HEK293 (cell line): ENCODE measurements around the gene KRTAP5-2.
A peak's percentile ranks its signal among the peaks of the same experiment; 100 is the strongest.

Experiments
- AEBP2 ChIP-seq: fragments of 450-650 bp; formaldehyde crosslinking; IDR thresholded peaks from 2 replicates; pipeline ENCODE4 v1.5.1; 2016; ENCODE audit warnings: missing biosample characterization, missing genetic modification characterization, borderline replicate concordance
- KLF1 ChIP-seq: fragments of 450-650 bp; formaldehyde crosslinking; IDR thresholded peaks from 2 replicates; pipeline ENCODE4 v1.5.1; 2016; ENCODE audit warnings: missing biosample characterization, missing genetic modification characterization
- KLF10 ChIP-seq: fragments of 450-650 bp; IDR thresholded peaks from 2 replicates; pipeline ENCODE4 v1.5.1; 2018; ENCODE audit warnings: missing biosample characterization, mild to moderate bottlenecking, missing genetic modification characterization
- MYNN ChIP-seq: fragments of 450-650 bp; formaldehyde crosslinking; IDR thresholded peaks from 2 replicates; pipeline ENCODE4 v1.5.1; 2016; ENCODE audit warnings: missing biosample characterization, missing genetic modification characterization, borderline replicate concordance
- PRDM6 ChIP-seq: fragments of 450-650 bp; formaldehyde crosslinking; IDR thresholded peaks from 2 replicates; pipeline ENCODE4 v1.5.1; 2017; ENCODE audit warnings: missing biosample characterization, missing genetic modification characterization
- TRIM28 ChIP-seq: IDR thresholded peaks from 2 replicates; pipeline ENCODE4 v1.6.1; 2011; ENCODE audit warnings: low read length, control low read depth, borderline replicate concordance
- YY1 ChIP-seq: fragments of 450-650 bp; formaldehyde crosslinking; IDR thresholded peaks from 2 replicates; pipeline ENCODE4 v1.5.1; 2018; ENCODE audit warnings: missing biosample characterization, missing genetic modification characterization
- ZBTB10 ChIP-seq: fragments of 450-650 bp; formaldehyde crosslinking; IDR thresholded peaks from 2 replicates; pipeline ENCODE4 v1.5.1; 2016; ENCODE audit warnings: missing biosample characterization, missing genetic modification characterization
- ZBTB17 ChIP-seq: fragments of 450-650 bp; formaldehyde crosslinking; IDR thresholded peaks from 2 replicates; pipeline ENCODE4 v1.5.1; 2016; ENCODE audit warnings: missing biosample characterization, missing genetic modification characterization
- ZBTB20 ChIP-seq: fragments of 450-650 bp; formaldehyde crosslinking; IDR thresholded peaks from 2 replicates; pipeline ENCODE4 v1.5.1; 2016; ENCODE audit warnings: missing biosample characterization, missing genetic modification characterization
- ZBTB21 ChIP-seq: fragments of 450-650 bp; formaldehyde crosslinking; IDR thresholded peaks from 2 replicates; pipeline ENCODE4 v1.5.1; 2017; ENCODE audit warnings: missing biosample characterization, missing genetic modification characterization
- ZFP3 ChIP-seq: fragments of 450-650 bp; formaldehyde crosslinking; IDR thresholded peaks from 2 replicates; pipeline ENCODE4 v1.5.1; 2016; ENCODE audit warnings: low read depth, missing biosample characterization, missing genetic modification characterization
- ZNF140 ChIP-seq: fragments of 450-650 bp; formaldehyde crosslinking; IDR thresholded peaks from 2 replicates; pipeline ENCODE4 v1.5.1; 2016; ENCODE audit warnings: missing biosample characterization, missing genetic modification characterization
- ZNF148 ChIP-seq: fragments of 450-650 bp; formaldehyde crosslinking; IDR thresholded peaks from 2 replicates; pipeline ENCODE4 v1.5.0; 2017; ENCODE audit warnings: missing biosample characterization, missing genetic modification characterization, borderline replicate concordance
- ZNF157 ChIP-seq: fragments of 450-650 bp; formaldehyde crosslinking; IDR thresholded peaks from 2 replicates; pipeline ENCODE4 v1.5.1; 2016; ENCODE audit warnings: missing biosample characterization, missing genetic modification characterization
- ZNF175 ChIP-seq: fragments of 450-650 bp; formaldehyde crosslinking; IDR thresholded peaks from 2 replicates; pipeline ENCODE4 v1.5.1; 2016; ENCODE audit warnings: missing biosample characterization, missing genetic modification characterization
- ZNF239 ChIP-seq: fragments of 450-650 bp; formaldehyde crosslinking; IDR thresholded peaks from 2 replicates; pipeline ENCODE4 v1.5.1; 2016; ENCODE audit warnings: missing biosample characterization, missing genetic modification characterization
- ZNF366 ChIP-seq: fragments of 450-650 bp; formaldehyde crosslinking; conservative IDR thresholded peaks from 2 replicates; pipeline ENCODE4 v1.5.1; 2016; ENCODE audit warnings: missing biosample characterization, missing genetic modification characterization
- ZNF501 ChIP-seq: fragments of 450-650 bp; formaldehyde crosslinking; IDR thresholded peaks from 2 replicates; pipeline ENCODE4 v1.5.1; 2016; ENCODE audit warnings: missing biosample characterization, missing genetic modification characterization
- ZNF548 ChIP-seq: fragments of 450-650 bp; formaldehyde crosslinking; IDR thresholded peaks from 2 replicates; pipeline ENCODE4 v1.5.1; 2016; ENCODE audit warnings: missing biosample characterization, missing genetic modification characterization
- ZNF610 ChIP-seq: fragments of 450-650 bp; formaldehyde crosslinking; IDR thresholded peaks from 2 replicates; pipeline ENCODE4 v1.5.1; 2016; ENCODE audit warnings: missing biosample characterization, missing genetic modification characterization, borderline replicate concordance
- ZNF623 ChIP-seq: fragments of 450-650 bp; formaldehyde crosslinking; IDR thresholded peaks from 2 replicates; pipeline ENCODE4 v1.5.1; 2016; ENCODE audit warnings: missing biosample characterization, missing genetic modification characterization
- ZNF626 ChIP-seq: fragments of 450-650 bp; sonication (Bioruptor Pico); formaldehyde crosslinking; IDR thresholded peaks from 2 replicates; pipeline ENCODE4 v1.5.1; 2018; ENCODE audit warnings: missing biosample characterization, missing genetic modification characterization, inconsistent platforms
- ZNF645 ChIP-seq: fragments of 450-650 bp; formaldehyde crosslinking; IDR thresholded peaks from 2 replicates; pipeline ENCODE4; 2016; ENCODE audit warnings: missing biosample characterization, missing genetic modification characterization
- ZNF660 ChIP-seq: fragments of 450-650 bp; IDR thresholded peaks from 2 replicates; pipeline ENCODE4 v1.5.1; 2018; ENCODE audit warnings: missing biosample characterization, mild to moderate bottlenecking, missing genetic modification characterization
- ZNF692 ChIP-seq: fragments of 450-650 bp; formaldehyde crosslinking; IDR thresholded peaks from 2 replicates; pipeline ENCODE4 v1.5.1; 2016; ENCODE audit warnings: missing biosample characterization, missing genetic modification characterization
- ZNF707 ChIP-seq: fragments of 450-650 bp; formaldehyde crosslinking; IDR thresholded peaks from 2 replicates; pipeline ENCODE4 v1.5.1; 2016; ENCODE audit warnings: missing biosample characterization, missing genetic modification characterization
- ZNF747 ChIP-seq: fragments of 450-650 bp; formaldehyde crosslinking; IDR thresholded peaks from 2 replicates; pipeline ENCODE4 v1.5.1; 2016; ENCODE audit warnings: missing biosample characterization, missing genetic modification characterization
- ZSCAN16 ChIP-seq: fragments of 450-650 bp; formaldehyde crosslinking; IDR thresholded peaks from 2 replicates; pipeline ENCODE4 v1.5.1; 2016; ENCODE audit warnings: missing biosample characterization, missing genetic modification characterization
- ZXDB ChIP-seq: fragments of 450-650 bp; formaldehyde crosslinking; IDR thresholded peaks from 2 replicates; pipeline ENCODE4 v1.5.1; 2016; ENCODE audit warnings: missing biosample characterization, missing genetic modification characterization

KRTAP5-2 gene

GRCh38 chr11:1564535-1565172 lies 33.4 kb downstream of the KRTAP5-2 start (continued):
- TF ChIP-seq ZNF157 (no peak), ZXDB (peak; percentile 57), ZBTB20 (tag by site-specific recombination) (no peak), TRIM28 (no peak), ZSCAN16 (no peak), ZNF707 (tag by site-specific recombination) (no peak), MYNN (tag by site-specific recombination) (no peak), ZNF239 (tag by site-specific recombination) (no peak), ZNF140 (tag by site-specific recombination) (no peak), ZNF660 (tag by site-specific recombination) (0 out of 2 replicates have a peak, but pooled peaks have one; percentile 19), ZNF175 (tag by site-specific recombination) (no peak), ZNF366 (tag by site-specific recombination) (no peak), PRDM6 (tag by site-specific recombination) (no peak), ZNF610 (no peak), ZNF626 (tag by site-specific recombination) (no peak), KLF1 (tag by site-specific recombination) (peak; percentile 36; the same call in 1 of the 2 replicates), ZFP3 (tag by site-specific recombination) (no peak), ZNF645 (tag by site-specific recombination) (no peak), ZNF692 (tag by site-specific recombination) (no peak; the same call in 1 of the 2 replicates), ZBTB17 (tag by site-specific recombination) (no peak), KLF10 (tag by site-specific recombination) (peak; percentile 46; the same call in 1 of the 2 replicates), ZNF501 (no peak), ZNF747 (tag by site-specific recombination) (no peak), ZNF623 (tag by site-specific recombination) (no peak), ZBTB21 (peak; percentile 63), ZBTB10 (tag by site-specific recombination) (no peak), YY1 (tag by site-specific recombination) (no peak), ZNF548 (tag by site-specific recombination) (no peak), ZNF148 (tag by site-specific recombination) (no peak), AEBP2 (tag by site-specific recombination) (no peak)
